Activated T-helper 1 cell treated with anti-CD3 and anti-CD28 coated beads, Interleukin-12 subunit alpha, Interleukin-12 subunit beta, Interleukin-2, Interleukin-4 antibody, amounts not matched to agents 30 ng/mL and 10 ng/mL and 1 ng/mL, durations not matched to agents 14 hours and 24 hours and 36 hours (primary cell): ENCODE results near the gene ERC2. TPM values are rescaled to one million over a fixed set of nuclear protein-coding genes. Genes with fewer than 3 reads are reported as not detected.

Experiments used
- DNase-seq: peaks from one replicate; pipeline ENCODE4 v3.0.0; 2021; ENCODE audit warnings: low spot score
- H3K27ac Mint-ChIP-seq: one replicate; pipeline ENCODE4 v1.8.0; 2021; ENCODE audit warnings: mild to moderate bottlenecking, mixed read lengths
- H3K27me3 Mint-ChIP-seq: one replicate; pipeline ENCODE4 v1.8.0; 2022; ENCODE audit warnings: mild to moderate bottlenecking, moderate library complexity, mixed read lengths; ENCODE audit not compliant: insufficient read depth
- H3K36me3 Mint-ChIP-seq: one replicate; pipeline ENCODE4 v1.8.0; 2021; ENCODE audit warnings: low read depth, mixed read lengths
- H3K4me1 Mint-ChIP-seq: one replicate; pipeline ENCODE4 v1.8.0; 2021; ENCODE audit warnings: low read depth, mixed read lengths
- H3K4me3 Mint-ChIP-seq: one replicate; pipeline ENCODE4 v1.8.0; 2021; ENCODE audit warnings: mild to moderate bottlenecking, moderate library complexity, mixed read lengths
- H3K9me3 Mint-ChIP-seq: one replicate; pipeline ENCODE4 v1.8.0; 2021; ENCODE audit warnings: mixed read lengths
- intact Hi-C: fragments of 100-400 bp; cut with micrococcal nuclease; formaldehyde crosslinking; loops from one replicate; pipeline ENCODE4 v1.15.1; 2024
- total RNA-seq: library from RNA; stranded (reverse); gene quantifications from 2 replicates; pipeline ENCODE4 v1.2.3, GENCODE V29; 2022

The ERC2 gene
- total RNA-seq, 1 donor from 2014 or later = not detected

- DNase-seq = no peak
- Mint-ChIP-seq H3K27me3 (peaks cover 5% of the 10 kb centered on the region), H3K36me3 (no peaks in the 10 kb centered on the region), H3K27ac (no peak overlapping the region), H3K9me3 (no peaks in the 10 kb centered on the region), H3K4me1 (no peaks in the 10 kb centered on the region), H3K4me3 (no peak overlapping the region)
- intact Hi-C loops = no loop called here
Measured at GRCh38 chr3:56125358-56126005, 342.8 kb downstream of the ERC2 start.

DNA sequence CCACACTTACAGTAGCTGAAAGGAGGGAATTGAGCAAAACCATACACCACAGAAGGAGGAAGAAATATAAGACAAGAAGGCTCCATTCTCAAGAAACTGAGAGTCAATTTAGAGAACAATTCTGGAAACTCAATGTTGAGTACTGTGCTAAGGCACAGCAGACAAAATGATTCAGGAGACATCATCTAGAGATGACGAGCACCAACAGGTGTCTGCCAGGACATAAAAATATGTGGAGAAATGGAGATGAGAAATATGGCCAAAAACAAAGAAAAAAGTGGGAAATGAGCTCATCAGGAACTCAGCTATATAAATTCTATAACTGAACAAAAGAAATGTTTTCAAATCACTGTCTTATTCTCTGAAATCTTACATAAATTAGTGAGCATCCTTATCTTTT, 343.7 kb downstream of the ERC2 start:
- H3K4me3 Mint-ChIP-seq = no peak overlapping the region
- H3K4me1 Mint-ChIP-seq = no peaks in the 10 kb centered on the region
- intact Hi-C loops = no loop called here
- H3K27ac Mint-ChIP-seq = no peak overlapping the region
- no peaks in the 10 kb centered on the region for H3K36me3 Mint-ChIP-seq
- H3K9me3 Mint-ChIP-seq = no peaks in the 10 kb centered on the region
- DNase-seq = no peak
- H3K27me3 Mint-ChIP-seq = peaks cover 5% of the 10 kb centered on the region

DNA sequence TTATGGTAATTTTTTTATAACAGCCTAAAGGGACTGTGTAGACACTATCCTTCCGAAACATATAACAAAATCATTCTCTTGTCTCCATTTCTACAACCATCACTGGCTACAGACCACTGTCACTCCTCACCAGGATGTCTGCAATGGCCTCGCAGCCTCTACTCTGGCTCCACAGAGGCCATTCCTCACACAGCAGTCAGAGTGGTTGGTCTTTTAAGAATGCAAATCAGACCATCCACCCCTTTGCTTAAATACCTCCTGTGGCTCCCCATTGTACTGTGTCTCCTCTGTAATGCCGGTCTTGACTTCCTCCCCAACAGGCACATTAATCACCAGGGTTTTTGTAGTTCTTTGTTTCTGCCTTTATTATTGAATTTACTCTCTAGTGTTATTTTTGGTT, 344.8 kb downstream of the ERC2 start:
- H3K9me3 Mint-ChIP-seq = no peaks in the 10 kb centered on the region
- no peak overlapping the region for H3K27ac Mint-ChIP-seq
- no peak for DNase-seq
- H3K27me3 Mint-ChIP-seq = peaks cover 3% of the 10 kb centered on the region
- H3K36me3 Mint-ChIP-seq = no peaks in the 10 kb centered on the region
- no peak overlapping the region for H3K4me3 Mint-ChIP-seq
- intact Hi-C loops = no loop called here
- no peaks in the 10 kb centered on the region for H3K4me1 Mint-ChIP-seq

GRCh38 chr3:56122911-56123310, 345.4 kb downstream of the ERC2 start:
- no peak for DNase-seq
- H3K27ac Mint-ChIP-seq = no peak overlapping the region
- intact Hi-C loops = no loop called here
- H3K4me3 Mint-ChIP-seq = no peak overlapping the region
- no peaks in the 10 kb centered on the region for H3K36me3 Mint-ChIP-seq
- H3K4me1 Mint-ChIP-seq = no peaks in the 10 kb centered on the region
- H3K9me3 Mint-ChIP-seq = no peaks in the 10 kb centered on the region
- H3K27me3 Mint-ChIP-seq = no peaks in the 10 kb centered on the region

DNA sequence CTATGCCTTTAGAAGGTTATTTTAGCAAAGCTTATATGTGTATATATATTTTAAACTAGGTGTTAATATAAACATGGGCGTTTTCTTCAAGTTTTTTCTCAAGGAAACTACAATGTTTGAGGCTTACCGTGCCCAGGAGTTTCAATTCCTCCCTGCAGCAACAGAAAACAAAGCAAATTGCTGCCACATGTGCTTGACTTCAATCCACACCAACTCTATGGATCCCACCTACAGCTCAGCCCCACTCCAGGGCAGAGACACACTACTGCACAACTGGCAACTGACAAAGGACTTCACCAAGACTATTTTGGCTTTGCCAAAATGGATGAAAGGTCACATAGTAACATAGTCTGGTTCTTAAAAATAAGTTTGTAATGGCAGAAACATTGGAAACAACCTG, 346.6 kb downstream of the ERC2 start:
- no peaks in the 10 kb centered on the region for H3K36me3 Mint-ChIP-seq
- no peaks in the 10 kb centered on the region for H3K4me1 Mint-ChIP-seq
- H3K4me3 Mint-ChIP-seq = no peak overlapping the region
- intact Hi-C loops = no loop called here
- DNase-seq = no peak
- H3K27me3 Mint-ChIP-seq = no peaks in the 10 kb centered on the region
- H3K9me3 Mint-ChIP-seq = no peaks in the 10 kb centered on the region
- no peak overlapping the region for H3K27ac Mint-ChIP-seq

DNA sequence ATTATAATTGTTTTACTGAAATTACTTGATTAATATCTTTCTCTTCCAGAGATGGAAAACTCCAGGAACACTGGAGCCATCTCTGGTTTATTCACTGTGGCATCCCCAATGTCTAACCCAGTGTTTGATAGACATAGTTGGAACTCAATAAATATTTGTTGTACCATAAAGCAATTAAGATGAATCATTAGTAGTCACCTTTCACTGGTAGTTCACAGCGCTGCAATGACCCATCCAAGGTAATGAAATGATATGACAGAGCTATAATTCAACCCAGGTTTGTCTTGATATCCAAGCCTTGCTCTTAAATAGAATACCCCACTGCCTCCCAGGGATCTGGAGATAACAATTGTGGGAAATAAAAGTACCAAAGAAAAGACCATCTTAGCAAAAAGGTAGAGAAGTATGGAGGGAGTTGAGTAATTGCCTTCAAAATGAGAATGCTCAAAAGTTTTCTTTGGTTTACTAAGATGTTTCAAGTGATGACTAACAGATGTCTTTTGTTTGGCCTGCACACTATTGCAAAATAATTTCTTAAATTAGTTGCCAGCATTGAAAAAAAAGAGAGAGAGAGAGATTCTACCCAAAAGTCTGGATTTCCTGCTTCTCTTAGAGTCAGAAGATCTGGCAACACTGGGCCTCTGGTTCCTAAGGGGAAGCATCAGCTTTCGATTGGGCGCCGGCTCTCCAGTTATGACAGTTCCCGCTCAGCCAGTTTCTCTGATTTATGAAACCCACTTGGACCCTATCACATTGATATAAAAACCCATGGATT, 348.5 kb downstream of the ERC2 start:
- intact Hi-C loops = no loop called here
- H3K9me3 Mint-ChIP-seq = no peaks in the 10 kb centered on the region
- no peaks in the 10 kb centered on the region for H3K4me1 Mint-ChIP-seq
- H3K36me3 Mint-ChIP-seq = no peaks in the 10 kb centered on the region
- DNase-seq = no peak
- no peak overlapping the region for H3K4me3 Mint-ChIP-seq
- no peaks in the 10 kb centered on the region for H3K27me3 Mint-ChIP-seq
- H3K27ac Mint-ChIP-seq = no peak overlapping the region

DNA sequence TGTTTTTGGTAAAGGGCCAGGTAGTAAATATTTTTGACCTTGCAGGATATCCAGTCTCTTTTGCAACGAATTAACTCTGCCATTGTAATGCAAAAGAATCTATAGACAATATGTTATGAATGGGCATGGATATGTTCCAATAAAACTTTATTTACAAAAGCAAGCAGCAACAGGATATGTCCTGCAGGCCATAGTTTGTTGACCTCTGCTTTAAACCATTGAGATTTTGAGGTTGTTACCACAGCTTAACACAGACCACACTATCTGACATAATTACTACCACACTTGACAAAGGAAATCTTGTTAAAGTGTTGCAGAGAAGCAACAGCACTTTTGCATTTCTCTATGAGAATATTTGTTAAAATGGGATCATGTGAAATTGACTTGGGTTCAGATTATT, 349.3 kb downstream of the ERC2 start:
- no peak overlapping the region for H3K4me3 Mint-ChIP-seq
- DNase-seq = no peak
- no peaks in the 10 kb centered on the region for H3K27me3 Mint-ChIP-seq
- intact Hi-C loops = no loop called here
- no peak overlapping the region for H3K27ac Mint-ChIP-seq
- H3K4me1 Mint-ChIP-seq = no peaks in the 10 kb centered on the region
- no peaks in the 10 kb centered on the region for H3K36me3 Mint-ChIP-seq
- H3K9me3 Mint-ChIP-seq = no peaks in the 10 kb centered on the region

GRCh38 chr3:56115698-56116097, 352.6 kb downstream of the ERC2 start:
- no peaks in the 10 kb centered on the region for H3K36me3 Mint-ChIP-seq
- no peaks in the 10 kb centered on the region for H3K4me1 Mint-ChIP-seq
- intact Hi-C loops = no loop called here
- no peak overlapping the region for H3K4me3 Mint-ChIP-seq
- no peak for DNase-seq
- H3K27ac Mint-ChIP-seq = no peak overlapping the region
- peaks cover 2% of the 10 kb centered on the region for H3K27me3 Mint-ChIP-seq
- H3K9me3 Mint-ChIP-seq = no peaks in the 10 kb centered on the region

DNA sequence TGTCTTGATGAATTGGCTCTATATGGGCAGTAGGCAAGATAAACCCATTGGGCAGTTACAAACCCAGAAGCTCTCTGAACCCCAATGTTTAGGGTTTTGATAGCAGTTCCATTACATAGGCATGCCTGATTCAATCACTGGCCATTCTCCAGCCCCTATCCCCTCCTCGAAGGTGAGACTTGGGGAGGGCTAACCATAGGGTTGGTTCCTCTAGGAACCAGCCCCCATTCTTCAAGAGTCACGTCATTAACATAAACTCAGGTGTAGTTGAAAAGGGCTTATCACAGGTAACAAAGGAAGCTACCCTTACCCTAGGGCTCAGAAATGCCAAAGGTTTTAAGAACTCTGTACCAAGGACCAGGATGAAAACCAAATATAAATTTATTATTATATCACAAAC, 353.1 kb downstream of the ERC2 start:
- Mint-ChIP-seq H3K27ac (no peak overlapping the region), H3K4me1 (no peaks in the 10 kb centered on the region), H3K9me3 (no peaks in the 10 kb centered on the region), H3K27me3 (peaks cover 2% of the 10 kb centered on the region), H3K36me3 (no peaks in the 10 kb centered on the region), H3K4me3 (no peak overlapping the region)
- no peak for DNase-seq
- intact Hi-C loops = no loop called here

DNA sequence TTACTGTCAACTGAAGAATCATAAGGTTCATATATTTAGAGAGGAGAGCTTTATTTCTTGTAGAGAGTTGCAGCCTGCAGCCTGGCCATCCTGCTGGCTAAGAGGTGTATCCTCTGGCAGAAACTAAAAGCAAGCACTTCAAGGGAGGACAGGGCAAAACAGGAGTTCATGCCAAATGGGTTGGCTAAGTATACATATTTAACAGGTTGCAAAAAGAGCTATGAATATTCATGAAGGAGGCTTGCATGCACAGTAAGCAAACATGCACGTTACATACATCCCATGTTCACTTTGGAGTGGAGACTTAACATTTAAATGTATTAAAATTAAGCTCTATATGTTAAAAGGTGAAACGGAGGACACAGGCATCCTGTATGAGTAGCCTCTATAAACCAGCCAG, 354.4 kb downstream of the ERC2 start:
- intact Hi-C loops = no loop called here
- Mint-ChIP-seq H3K27ac (no peak overlapping the region), H3K9me3 (no peaks in the 10 kb centered on the region), H3K4me1 (no peaks in the 10 kb centered on the region), H3K27me3 (peaks cover 2% of the 10 kb centered on the region), H3K36me3 (no peaks in the 10 kb centered on the region), H3K4me3 (no peak overlapping the region)
- no peak for DNase-seq

DNA sequence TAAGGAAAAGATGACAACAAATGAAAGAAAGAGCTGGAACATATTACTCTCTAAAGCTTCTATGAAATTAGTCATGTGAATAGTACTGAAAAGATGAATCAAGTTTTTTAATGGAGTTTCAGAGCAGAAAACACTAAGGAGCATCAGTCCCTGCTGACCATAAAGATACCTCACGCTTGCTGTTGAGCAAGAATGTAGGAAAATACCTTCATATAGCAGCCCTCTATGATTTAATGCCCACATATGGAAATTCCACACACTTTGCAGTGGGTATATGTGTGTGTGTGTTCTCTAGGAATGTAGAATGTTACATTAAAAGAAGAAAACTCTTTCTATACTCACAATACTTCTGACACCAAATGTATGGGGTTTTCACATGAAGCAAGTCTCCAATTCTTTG, 355.0 kb downstream of the ERC2 start:
- no peak for DNase-seq
- Mint-ChIP-seq H3K4me1 (no peaks in the 10 kb centered on the region), H3K4me3 (no peak overlapping the region), H3K27me3 (peaks cover 2% of the 10 kb centered on the region), H3K9me3 (no peaks in the 10 kb centered on the region), H3K27ac (no peak overlapping the region), H3K36me3 (no peaks in the 10 kb centered on the region)
- intact Hi-C loops = no loop called here

DNA sequence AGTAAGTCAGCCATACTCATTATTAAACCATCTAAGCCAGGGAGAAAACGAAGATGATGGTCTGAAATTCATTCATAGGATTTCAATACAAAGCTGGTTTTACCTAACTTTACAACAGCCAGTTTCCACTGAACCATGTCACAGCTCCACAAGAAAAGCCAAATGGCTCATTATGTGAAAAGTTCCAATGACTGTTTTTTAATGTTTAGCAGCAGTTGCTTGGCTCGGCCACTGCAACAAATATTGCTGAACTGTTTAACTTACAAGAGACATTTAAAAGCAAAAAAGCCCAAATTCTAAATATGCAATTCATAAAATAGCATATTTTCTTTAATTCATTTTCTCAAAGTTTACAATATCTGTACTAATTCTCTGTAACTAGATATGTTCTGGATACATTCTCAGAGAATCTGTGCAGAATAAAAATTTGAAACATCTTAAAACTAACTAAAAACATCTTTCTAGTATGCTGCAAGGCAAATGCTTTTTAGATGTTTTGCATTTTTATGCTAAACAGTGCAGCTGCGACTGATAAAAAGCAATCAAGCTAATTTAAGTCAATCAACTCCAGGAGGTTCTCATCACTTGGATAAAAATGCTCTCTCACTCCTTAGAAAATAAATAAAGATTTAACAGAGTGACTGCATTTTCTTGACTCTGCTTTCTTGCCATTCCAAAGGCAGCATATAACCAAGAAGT, 356.5 kb downstream of the ERC2 start:
- Mint-ChIP-seq H3K36me3 (no peaks in the 10 kb centered on the region), H3K9me3 (no peaks in the 10 kb centered on the region), H3K27me3 (peaks cover 2% of the 10 kb centered on the region), H3K4me3 (no peak overlapping the region), H3K4me1 (no peaks in the 10 kb centered on the region), H3K27ac (no peak overlapping the region)
- intact Hi-C loops = no loop called here
- no peak for DNase-seq

DNA sequence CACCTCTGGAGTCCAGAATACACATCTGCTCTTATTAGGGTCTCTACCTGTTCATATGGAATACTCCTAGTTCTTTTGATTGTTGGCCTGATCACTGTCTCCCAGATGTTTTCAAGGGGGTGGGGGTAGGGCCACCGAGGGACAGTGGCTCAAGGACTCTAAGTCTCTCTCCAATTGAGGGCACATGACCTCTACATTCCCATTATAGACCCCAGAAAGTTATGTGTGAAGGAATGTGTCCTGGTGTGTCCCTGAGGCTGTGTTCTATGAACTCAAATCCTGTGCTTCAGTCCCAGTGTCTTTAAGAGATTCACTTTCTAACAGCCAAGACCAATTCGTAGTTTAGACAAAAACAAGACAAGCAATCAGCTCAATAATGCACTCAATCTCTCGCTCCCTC, 357.4 kb downstream of the ERC2 start:
- intact Hi-C loops = no loop called here
- H3K4me1 Mint-ChIP-seq = no peaks in the 10 kb centered on the region
- no peak for DNase-seq
- no peak overlapping the region for H3K27ac Mint-ChIP-seq
- no peaks in the 10 kb centered on the region for H3K36me3 Mint-ChIP-seq
- H3K4me3 Mint-ChIP-seq = no peak overlapping the region
- peaks cover 2% of the 10 kb centered on the region for H3K27me3 Mint-ChIP-seq
- no peaks in the 10 kb centered on the region for H3K9me3 Mint-ChIP-seq
